ENCODE data around the gene NFE2L2.
"Not testable (repeated sequence)": the region's sequence is repeated elsewhere in the genome, so short reads cannot be mapped to it uniquely, and the experiment has no call there.

Gene NFE2L2

DNA sequence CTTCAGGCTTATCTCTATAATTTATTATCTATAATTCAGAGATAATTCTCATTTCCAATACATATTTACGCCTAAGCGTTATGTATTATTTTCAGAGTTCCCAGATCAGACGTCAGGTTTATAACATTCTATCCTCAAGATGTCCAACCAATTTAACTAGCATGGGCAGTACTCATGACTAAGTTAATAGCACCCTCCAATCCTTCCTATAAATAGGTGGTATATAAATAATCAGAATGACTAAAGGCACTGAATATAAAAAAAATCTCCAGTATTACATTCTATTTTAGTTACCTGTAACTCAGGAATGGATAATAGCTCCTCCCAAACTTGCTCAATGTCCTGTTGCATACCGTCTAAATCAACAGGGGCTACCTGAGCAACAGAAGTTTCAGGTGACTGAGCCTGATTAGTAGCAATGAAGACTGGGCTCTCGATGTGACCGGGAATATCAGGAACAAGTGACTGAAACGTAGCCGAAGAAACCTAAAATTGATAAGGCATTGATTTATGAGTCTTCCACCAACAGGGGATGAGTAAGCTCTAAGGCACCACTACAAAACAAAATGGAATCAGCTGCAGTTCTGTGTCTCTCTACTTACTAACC, 32.3 kb downstream of the NFE2L2 start:
- DNase-seq, result no peak

GRCh38 chr2:177231270-177231669, 33.3 kb downstream of the NFE2L2 start:
- no peak for DNase-seq

DNA sequence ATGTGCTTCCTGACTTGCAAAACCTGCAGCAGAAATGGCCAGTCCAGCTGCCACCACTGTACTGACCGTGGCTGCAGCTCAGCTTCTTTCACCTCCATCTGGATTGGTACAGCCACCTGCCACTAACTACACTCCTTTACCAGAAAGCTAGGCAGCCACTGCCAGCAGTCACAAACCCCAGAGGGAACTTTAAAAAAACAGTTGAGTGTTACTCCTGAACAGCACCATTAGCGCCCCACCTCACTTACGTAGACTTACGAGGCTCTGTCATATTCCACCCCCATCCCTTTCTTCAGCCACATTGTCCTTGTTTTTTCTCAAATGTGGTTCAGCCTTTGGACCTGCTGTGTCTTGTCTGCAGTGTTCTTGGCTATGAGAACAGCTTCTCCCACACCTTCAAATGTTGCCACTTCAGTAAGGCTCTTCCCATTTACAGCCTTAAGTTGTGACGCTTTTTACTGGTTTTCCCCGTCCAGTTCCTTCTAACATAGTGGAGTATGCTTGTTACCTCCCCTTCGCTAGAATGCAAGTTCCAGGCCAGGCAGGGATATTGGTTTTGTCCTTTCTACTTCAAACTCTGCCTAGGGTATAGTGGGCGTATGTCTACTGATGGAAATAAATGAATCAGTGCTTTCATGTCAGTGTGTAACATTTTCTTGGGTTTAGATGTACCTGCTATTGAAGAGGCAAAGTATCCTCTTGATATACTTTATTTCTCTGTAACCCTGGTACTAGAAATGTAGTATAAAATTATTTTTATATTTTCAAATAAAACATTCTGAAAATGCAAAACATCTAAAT, 34.9 kb downstream of the NFE2L2 start:
- no peak for DNase-seq

- DNase-seq, result no peak
These were observed 38.6 kb downstream of the NFE2L2 start for GRCh38 chr2:177225965-177226360.

- not testable (repeated sequence) for DNase-seq
These were observed 41.1 kb downstream of the NFE2L2 start for GRCh38 chr2:177223436-177223835.

DNA sequence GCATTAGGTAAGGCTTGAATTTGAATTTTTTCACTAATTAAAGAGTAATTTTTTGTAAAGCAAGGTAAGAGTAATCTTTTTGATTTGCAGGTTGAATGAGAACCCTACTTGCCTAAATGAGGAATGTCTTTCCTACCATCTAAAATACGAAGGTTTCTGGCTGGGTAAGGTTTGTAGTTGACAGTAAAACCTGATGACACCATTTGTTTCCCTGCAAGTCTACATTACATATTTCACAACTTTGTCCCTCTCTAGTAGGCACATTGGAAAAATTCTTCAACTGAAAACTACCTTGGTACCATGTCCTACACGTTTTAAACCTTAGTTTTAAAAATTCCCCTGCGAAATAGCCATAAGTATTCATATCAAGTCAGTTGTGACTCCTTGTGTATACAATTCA, 42.6 kb downstream of the NFE2L2 start:
- DNase-seq, result no peak

DNA sequence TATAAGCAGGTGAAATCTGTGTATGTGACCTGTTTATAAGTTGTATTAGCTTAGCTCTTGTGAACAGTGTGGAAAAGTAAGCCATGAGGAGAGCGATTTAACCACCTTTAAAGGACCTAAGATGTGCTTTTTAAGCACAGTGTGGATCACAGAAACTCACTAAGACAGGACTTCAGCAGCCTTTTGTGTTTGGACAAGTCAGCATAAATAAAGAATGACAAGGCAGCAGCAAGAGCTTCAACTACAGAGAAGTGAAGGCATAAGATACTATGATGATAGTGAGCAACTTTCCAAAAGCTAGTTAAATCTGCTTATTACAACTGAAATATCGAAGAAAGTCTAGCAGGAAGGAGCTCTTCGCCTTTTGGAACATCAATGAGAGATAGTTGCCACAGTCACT, 43.0 kb downstream of the NFE2L2 start:
- no peak for DNase-seq

- DNase-seq, result not testable (repeated sequence)
These were observed 44.7 kb downstream of the NFE2L2 start for GRCh38 chr2:177219787-177220186.

DNA sequence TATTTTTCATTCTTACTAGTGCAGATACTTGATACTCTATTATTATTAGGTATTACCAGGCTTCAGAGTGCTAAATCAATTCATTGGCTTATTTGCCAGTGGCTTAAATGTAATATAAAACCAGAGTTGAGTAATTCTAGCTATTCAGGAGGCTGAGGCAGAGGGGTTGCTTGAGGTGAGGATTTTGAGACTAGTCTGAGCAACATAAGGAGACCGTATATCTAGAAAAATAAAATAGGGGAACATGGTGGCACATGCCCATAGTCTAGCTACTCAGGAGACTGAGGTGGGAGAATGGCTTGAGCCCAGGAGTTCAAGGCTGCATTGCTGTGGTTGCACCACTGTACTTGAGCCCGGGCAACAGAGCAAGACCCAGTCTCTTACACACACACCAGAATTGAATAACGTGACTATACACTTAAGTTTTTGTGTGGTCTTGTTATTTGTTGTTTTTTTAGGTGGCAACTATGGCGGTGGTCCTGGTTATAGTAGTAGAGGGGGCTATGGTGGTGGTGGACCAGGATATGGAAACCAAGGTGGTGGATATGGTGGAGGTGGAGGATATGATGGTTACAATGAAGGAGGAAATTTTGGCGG, 47.2 kb downstream of the NFE2L2 start:
- DNase-seq, result no peak

GRCh38 chr2:177212891-177213856, 51.4 kb downstream of the NFE2L2 start:
- peak; percentile 96 for DNase-seq

GRCh38 chr2:177212106-177212890, 52.2 kb downstream of the NFE2L2 start, which contains the start of gene HNRNPA3:
Gene HNRNPA3, plus strand, starts transcription at chr2:177212794. Its CDS starts 6 bp downstream, at chr2:177212800.
- DNase-seq, result peak; percentile 100

DNA sequence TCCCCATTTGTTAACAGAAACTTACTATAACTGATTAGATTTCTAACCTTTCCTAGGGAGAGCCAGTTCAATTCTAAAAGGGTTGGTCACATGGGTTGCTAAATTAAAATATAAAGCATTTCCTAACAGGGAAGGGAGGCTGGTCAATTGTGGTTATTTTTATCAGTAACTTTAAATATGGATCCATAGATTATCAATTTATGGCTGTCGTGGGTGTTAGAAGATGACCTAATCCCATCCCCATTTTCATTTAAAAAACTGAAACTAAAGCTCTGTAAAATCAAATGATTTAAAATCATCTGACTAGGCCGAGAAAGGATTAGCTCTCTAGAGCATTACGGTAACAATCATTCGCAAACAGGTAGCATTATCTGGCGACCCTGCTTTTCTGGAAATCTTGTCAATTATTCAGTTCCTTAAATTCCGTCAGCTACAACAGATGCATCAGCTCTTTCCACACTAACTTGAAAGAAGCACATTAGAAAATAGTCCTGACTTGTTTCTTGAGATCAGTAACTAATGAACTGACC, 52.9 kb downstream of the NFE2L2 start:
- DNase-seq, result no peak

- DNase-seq, result no peak
These were observed 53.4 kb downstream of the NFE2L2 start for GRCh38 chr2:177211169-177211568.

- DNase-seq, result peak; percentile 43
These were observed 57.4 kb downstream of the NFE2L2 start for GRCh38 chr2:177207101-177207500.

GRCh38 chr2:177204417-177204816, 60.1 kb downstream of the NFE2L2 start:
- DNase-seq, result no peak

DNA sequence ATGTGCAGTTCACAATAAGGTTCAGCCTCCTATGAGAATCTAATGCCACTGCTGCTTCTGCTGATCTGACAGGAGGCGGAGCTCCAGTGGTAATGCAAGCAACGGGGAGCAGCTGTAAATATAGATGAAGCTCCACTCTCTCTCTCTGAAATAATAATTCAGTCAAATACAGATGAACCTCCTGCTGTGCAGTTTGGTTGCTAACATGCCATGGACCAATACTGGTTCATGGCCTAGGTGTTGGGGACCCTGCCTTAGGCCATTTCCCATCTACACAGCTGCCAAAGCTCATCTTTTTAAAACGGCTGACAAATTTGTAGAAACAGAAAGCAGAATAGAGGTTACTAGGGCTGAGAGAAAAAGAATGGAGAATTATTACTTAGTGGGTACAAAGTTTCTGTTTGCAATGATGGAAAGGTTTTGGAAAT, 62.6 kb downstream of the NFE2L2 start:
- no peak for DNase-seq

- not testable (repeated sequence) for DNase-seq
These were observed 64.1 kb downstream of the NFE2L2 start for GRCh38 chr2:177200419-177200818.

GRCh38 chr2:177195194-177195593, 69.3 kb downstream of the NFE2L2 start:
- no peak for DNase-seq

- DNase-seq, result peak; percentile 35
These were observed 71.3 kb downstream of the NFE2L2 start for GRCh38 chr2:177193240-177193639.

DNA sequence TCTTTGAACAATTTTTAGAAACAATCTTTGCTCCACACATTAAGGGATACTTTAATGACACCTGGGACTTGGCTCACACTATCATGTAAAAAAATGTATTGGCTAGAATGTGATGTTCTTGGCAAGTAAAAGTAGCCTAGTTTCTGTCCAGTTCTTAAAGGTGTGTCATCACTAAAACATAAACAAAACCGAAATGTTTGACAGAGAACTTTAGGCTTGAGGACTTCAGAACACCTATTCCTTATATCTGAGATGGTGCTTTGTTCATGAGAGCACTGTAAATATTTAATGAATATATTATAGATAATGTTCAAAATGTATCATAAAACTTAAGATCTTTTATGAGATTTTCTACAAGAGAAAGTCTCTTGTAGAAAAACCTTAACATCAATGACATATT, 71.7 kb downstream of the NFE2L2 start:
- no peak for DNase-seq

DNA sequence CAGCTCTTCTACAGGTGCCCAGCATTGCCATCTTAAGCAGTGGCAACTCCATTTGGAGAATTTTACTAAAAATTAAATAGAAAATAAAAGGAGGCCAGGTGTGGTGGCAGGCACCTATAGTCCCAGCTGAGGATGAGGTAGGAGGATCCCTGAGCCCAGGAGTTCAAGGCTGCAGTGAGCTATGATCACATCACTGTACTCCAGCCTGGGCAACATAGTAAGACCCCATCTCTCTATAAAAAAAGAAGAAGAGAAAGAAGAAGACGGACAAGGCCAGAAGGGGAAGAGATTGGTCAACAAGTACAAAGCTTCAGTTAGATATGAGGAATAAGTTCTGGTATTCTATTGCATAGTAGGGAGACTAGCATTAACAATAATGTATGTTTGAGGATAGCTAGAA, 73.6 kb downstream of the NFE2L2 start:
- DNase-seq, result no peak

Measured in activated CD4-positive, alpha-beta T cell treated with anti-CD3 and anti-CD28 coated beads, Interleukin-2, Interleukin-6, amounts not matched to agents 100 ng/mL and 50 ng/mL, durations not matched to agents 16 hours and 8 hours (primary cell).